GM12878 (cell line): Measurements from ENCODE around the gene KLHL35. TPM values are rescaled to one million over a fixed set of nuclear protein-coding genes. Genes with fewer than 3 reads are reported as not detected.

Experiments used
- ATAC-seq: fragments of 200-7000 bp; cut with Tn5 transposase; 3 replicates; pipeline ENCODE4 v1.9.1; 2020; ENCODE audit warnings: mild to moderate bottlenecking, moderate library complexity
- BruUV-seq: library from RNA; stranded (reverse); fragments of 400-500 nt; replicated peaks from 2 replicates; lab custom pipeline; 2021; lab: Mats Ljungman, UMichigan
- CTCF ChIA-PET: fragments of 300-600 bp; sonication (Branson Sonifier 250); formaldehyde crosslinking; extraction: SDS; loops from one replicate; lab custom pipeline; 2021; ENCODE audit warnings: inconsistent platforms; lab: Yijun Ruan, JAX
- POLR2A ChIA-PET: fragments of 350-600 bp; formaldehyde crosslinking; extraction: SDS; loops from one replicate; lab custom pipeline; 2021; ENCODE audit warnings: inconsistent platforms; lab: Charles Lee
- RAD21 ChIA-PET: fragments of 300-600 bp; sonication (Branson Sonifier 250); formaldehyde crosslinking; loops from one replicate; lab custom pipeline; 2023; ENCODE audit warnings: antibody characterized with exemption; ENCODE audit not compliant: unreplicated experiment; lab: Charles Lee
- SMC1A ChIA-PET: fragments of 300-600 bp; sonication (Branson Sonifier 250); formaldehyde crosslinking; loops from one replicate; lab custom pipeline; 2023; ENCODE audit not compliant: unreplicated experiment, uncharacterized antibody; lab: Charles Lee
- DNase-seq: peaks from one replicate; pipeline ENCODE4 v3.0.0-alpha.2; 2011; ENCODE audit warnings: low read depth, low spot score
- FAIRE-seq: peaks from 3 replicates; lab custom pipeline; 2011; peaks lifted over from hg19 to GRCh38; lab: Jason Lieb, UNC
- H2AFZ ChIP-seq: 2 replicates; pipeline ENCODE4 v1.6.0; 2011; ENCODE audit warnings: low read depth, low read length, control low read depth; ENCODE audit not compliant: control insufficient read depth
- H3K27ac ChIP-seq: 2 replicates; pipeline ENCODE4 v1.5.1; 2011; ENCODE audit warnings: control low read depth; ENCODE audit not compliant: control insufficient read depth, insufficient read depth
- H3K27me3 ChIP-seq, 2 experiments: replicated peaks in 1 of 2; 2 replicates each; pipeline versions ENCODE4 v1.6.0 to v1.6.1; 2011; ENCODE audit warnings: low read length in 1 of 2; ENCODE audit not compliant: control insufficient read depth in 2 of 2, insufficient read depth in 2 of 2
- H3K36me3 ChIP-seq, 2 experiments: 2 replicates each; pipeline ENCODE4 v1.5.1; 2011; ENCODE audit warnings: low read length in 1 of 2; ENCODE audit not compliant: control insufficient read depth in 2 of 2, insufficient read depth in 2 of 2
- H3K4me1 ChIP-seq: 2 replicates; pipeline ENCODE4 v1.6.1; 2011; ENCODE audit warnings: mild to moderate bottlenecking, low read length, moderate library complexity, mixed read lengths; ENCODE audit not compliant: control insufficient read depth, insufficient read depth
- H3K4me2 ChIP-seq: 2 replicates; pipeline ENCODE4 v1.6.0; 2011; ENCODE audit warnings: control low read depth; ENCODE audit not compliant: control insufficient read depth, insufficient read depth
- H3K4me3 ChIP-seq: fragments of 200-600 bp; sonication (generic); 2 replicates; pipeline ENCODE4 v1.5.1; 2016
- H3K79me2 ChIP-seq: 2 replicates; pipeline ENCODE4 v1.6.0; 2011; ENCODE audit warnings: low read length; ENCODE audit not compliant: control insufficient read depth, insufficient read depth
- H3K9ac ChIP-seq: 2 replicates; pipeline ENCODE4 v1.8.0; 2011; ENCODE audit warnings: low read length, control low read depth, mixed read lengths; ENCODE audit not compliant: control insufficient read depth, insufficient read depth
- H3K9me3 ChIP-seq: replicated peaks from 3 replicates; pipeline ENCODE4 v1.5.1; 2011; ENCODE audit warnings: mild to moderate bottlenecking, low read length; ENCODE audit not compliant: control insufficient read depth, insufficient read depth
- H4K20me1 ChIP-seq: 2 replicates; pipeline ENCODE4 v1.6.0; 2011; ENCODE audit not compliant: control insufficient read depth, insufficient read depth
- CREM ChIP-seq: IDR thresholded peaks from 2 replicates; pipeline ENCODE4 v1.6.1; 2014; ENCODE audit warnings: antibody characterized with exemption, low read depth
- HDAC6 ChIP-seq: fragments of 200-600 bp; sonication (generic); IDR thresholded peaks from one replicate; pipeline ENCODE4 v1.8.0; 2017; ENCODE audit warnings: antibody characterized with exemption; ENCODE audit not compliant: unreplicated experiment
- HDGF ChIP-seq: fragments of 450-650 bp; IDR thresholded peaks from 2 replicates; pipeline ENCODE4 v1.6.1; 2016; ENCODE audit warnings: antibody characterized with exemption
- MXI1 ChIP-seq: fragments of 150-350 bp; IDR thresholded peaks from 2 replicates; pipeline ENCODE4 v1.6.1; 2011; ENCODE audit warnings: low read depth, mild to moderate bottlenecking, inconsistent platforms, low read length, improper control_type of control experiment
- MYC ChIP-seq: IDR thresholded peaks from 2 replicates; pipeline ENCODE4 v1.6.1; 2011; ENCODE audit warnings: mild to moderate bottlenecking, low read length, moderate library complexity, inconsistent platforms; ENCODE audit not compliant: insufficient read depth, insufficient replicate concordance, insufficient read length, severe bottlenecking
- NR2C1 ChIP-seq: fragments of 450-650 bp; IDR thresholded peaks from 2 replicates; pipeline ENCODE4 v1.6.1; 2017; ENCODE audit warnings: antibody characterized with exemption, mild to moderate bottlenecking, moderate library complexity
- SMAD1 ChIP-seq: fragments of 450-650 bp; IDR thresholded peaks from 2 replicates; pipeline ENCODE4 v1.6.1; 2018; ENCODE audit warnings: mild to moderate bottlenecking, low read depth; ENCODE audit not compliant: partially characterized antibody
- SMC3 ChIP-seq: IDR thresholded peaks from 2 replicates; pipeline ENCODE4 v1.6.1; 2011; ENCODE audit warnings: low read length, improper control_type of control experiment, borderline replicate concordance
- SREBF1 ChIP-seq: IDR thresholded peaks from 2 replicates; pipeline ENCODE4 v1.6.1; 2012; ENCODE audit warnings: mild to moderate bottlenecking, low read length
- ZNF217 ChIP-seq: fragments of 450-650 bp; IDR thresholded peaks from 2 replicates; pipeline ENCODE4 v1.6.1; 2017; ENCODE audit warnings: antibody characterized with exemption, mild to moderate bottlenecking
- WGBS: methylation state at CpG from one replicate; pipeline ENCODE4 v1.1.6; 2016; ENCODE audit warnings: low lambda C conversion rate; ENCODE audit not compliant: insufficient replicate concordance, insufficient coverage; ENCODE audit errors: missing lambda C conversion rate; 5-methylcytosine and 5-hydroxymethylcytosine counted together
- in situ Hi-C: fragments of 300-500 bp; cut with MboI; formaldehyde crosslinking; loops from 9 replicates; pipeline ENCODE4 v1.14.3; 2018; ENCODE audit warnings: mixed read lengths
- intact Hi-C: fragments of 100-400 bp; cut with micrococcal nuclease; formaldehyde crosslinking; loops from one replicate; pipeline ENCODE4 v1.14.2; 2022; ENCODE audit not compliant: unreplicated experiment
- polyA plus RNA-seq, 11 experiments: library from polyadenylated mRNA; depleted of rRNA in 4 of 11; unstranded in 6 of 11; stranded (reverse) in 5 of 11; fragments of >200 nt; fragmentation: Nextera tagmentation in 4 of 11; fragmentation: Illumina TruSeq in 1 of 11; extraction: Ambion mirVana in 4 of 11; extraction: Trizol in 1 of 11; gene quantifications; 1 replicate in 1 of 11; 2 replicates in 10 of 11; pipeline versions ENCODE4 v1.2.1 to v1.2.3, GENCODE V29; 2011 to 2016; ENCODE audit warnings: inconsistent platforms in 2 of 11, missing spikeins in 2 of 11, low read depth in 1 of 11
- total RNA-seq, 4 experiments: library from RNA; depleted of rRNA in 3 of 4; stranded (reverse); fragments of >200 nt in 3 of 4; fragmentation: Illumina TruSeq in 1 of 4; extraction: Trizol in 1 of 4; gene quantifications; 2 replicates each; pipeline versions ENCODE4 v1.2.1 to v1.2.3, GENCODE V29; 2013 to 2021
- TF ChIP-seq, protein P1 (sequence below): fragments of 450-650 bp; IDR thresholded peaks from 2 replicates; pipeline ENCODE4 v1.6.1; 2018; ENCODE audit warnings: mild to moderate bottlenecking, low read depth, moderate library complexity; ENCODE audit not compliant: partially characterized antibody
- TF ChIP-seq, protein P2 (sequence below): fragments of 450-650 bp; formaldehyde crosslinking; IDR thresholded peaks from 2 replicates; pipeline ENCODE4 v1.5.0; 2022; ENCODE audit warnings: mild to moderate bottlenecking, missing genetic modification characterization

The KLHL35 gene
- total and polyA plus RNA-seq, 10 of the 15 experiments (the other 5 are each of a cell fraction or from before 2014, with no cell fraction given), result 0.04 to 0.34 (median 0.13) TPM; not detected in 1

- WGBS, result 78% methylated on average over 12 of the region's 12 CpGs
- ATAC-seq, result no peak
- Histone ChIP-seq H3K27ac (no peak overlapping the region), H3K9me3 (no peaks in the 10 kb centered on the region), H3K4me1 (peaks cover 10% of the 10 kb centered on the region), H3K36me3 (no peaks in the 10 kb centered on the region), H3K27me3 (no peaks in the 10 kb centered on the region), H4K20me1 (no peaks in the 10 kb centered on the region), H3K4me2 (no peak overlapping the region), H3K79me2 (no peaks in the 10 kb centered on the region), H3K9ac (no peak overlapping the region), H3K4me3 (no peak overlapping the region), H2AFZ (no peak overlapping the region)
- no peak for DNase-seq
- FAIRE-seq, result no peak
- CTCF ChIA-PET, result interaction anchor here (1.3 kb wide), 1 partner anchor 41 kb away, joined by 3 read pairs; no protein-coding TSS in a partner anchor
- SMC1A ChIA-PET, result no interaction called here
- no TSS peak for BruUV-seq
- POLR2A ChIA-PET, result no interaction called here
- intact Hi-C loops (no loop called here), in situ Hi-C loops (no loop called here)
- TF ChIP-seq, protein P1, sequence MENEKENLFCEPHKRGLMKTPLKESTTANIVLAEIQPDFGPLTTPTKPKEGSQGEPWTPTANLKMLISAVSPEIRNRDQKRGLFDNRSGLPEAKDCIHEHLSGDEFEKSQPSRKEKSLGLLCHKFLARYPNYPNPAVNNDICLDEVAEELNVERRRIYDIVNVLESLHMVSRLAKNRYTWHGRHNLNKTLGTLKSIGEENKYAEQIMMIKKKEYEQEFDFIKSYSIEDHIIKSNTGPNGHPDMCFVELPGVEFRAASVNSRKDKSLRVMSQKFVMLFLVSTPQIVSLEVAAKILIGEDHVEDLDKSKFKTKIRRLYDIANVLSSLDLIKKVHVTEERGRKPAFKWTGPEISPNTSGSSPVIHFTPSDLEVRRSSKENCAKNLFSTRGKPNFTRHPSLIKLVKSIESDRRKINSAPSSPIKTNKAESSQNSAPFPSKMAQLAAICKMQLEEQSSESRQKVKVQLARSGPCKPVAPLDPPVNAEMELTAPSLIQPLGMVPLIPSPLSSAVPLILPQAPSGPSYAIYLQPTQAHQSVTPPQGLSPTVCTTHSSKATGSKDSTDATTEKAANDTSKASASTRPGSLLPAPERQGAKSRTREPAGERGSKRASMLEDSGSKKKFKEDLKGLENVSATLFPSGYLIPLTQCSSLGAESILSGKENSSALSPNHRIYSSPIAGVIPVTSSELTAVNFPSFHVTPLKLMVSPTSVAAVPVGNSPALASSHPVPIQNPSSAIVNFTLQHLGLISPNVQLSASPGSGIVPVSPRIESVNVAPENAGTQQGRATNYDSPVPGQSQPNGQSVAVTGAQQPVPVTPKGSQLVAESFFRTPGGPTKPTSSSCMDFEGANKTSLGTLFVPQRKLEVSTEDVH, result no peak
- TF ChIP-seq MYC (no peak), HDGF (no peak), HDAC6 (no peak), CREM (no peak), SREBF1 (no peak), NR2C1 (no peak), SMC3 (no peak), SMAD1 (no peak), ZNF217 (no peak), MXI1 (no peak)
- TF ChIP-seq, protein P2, sequence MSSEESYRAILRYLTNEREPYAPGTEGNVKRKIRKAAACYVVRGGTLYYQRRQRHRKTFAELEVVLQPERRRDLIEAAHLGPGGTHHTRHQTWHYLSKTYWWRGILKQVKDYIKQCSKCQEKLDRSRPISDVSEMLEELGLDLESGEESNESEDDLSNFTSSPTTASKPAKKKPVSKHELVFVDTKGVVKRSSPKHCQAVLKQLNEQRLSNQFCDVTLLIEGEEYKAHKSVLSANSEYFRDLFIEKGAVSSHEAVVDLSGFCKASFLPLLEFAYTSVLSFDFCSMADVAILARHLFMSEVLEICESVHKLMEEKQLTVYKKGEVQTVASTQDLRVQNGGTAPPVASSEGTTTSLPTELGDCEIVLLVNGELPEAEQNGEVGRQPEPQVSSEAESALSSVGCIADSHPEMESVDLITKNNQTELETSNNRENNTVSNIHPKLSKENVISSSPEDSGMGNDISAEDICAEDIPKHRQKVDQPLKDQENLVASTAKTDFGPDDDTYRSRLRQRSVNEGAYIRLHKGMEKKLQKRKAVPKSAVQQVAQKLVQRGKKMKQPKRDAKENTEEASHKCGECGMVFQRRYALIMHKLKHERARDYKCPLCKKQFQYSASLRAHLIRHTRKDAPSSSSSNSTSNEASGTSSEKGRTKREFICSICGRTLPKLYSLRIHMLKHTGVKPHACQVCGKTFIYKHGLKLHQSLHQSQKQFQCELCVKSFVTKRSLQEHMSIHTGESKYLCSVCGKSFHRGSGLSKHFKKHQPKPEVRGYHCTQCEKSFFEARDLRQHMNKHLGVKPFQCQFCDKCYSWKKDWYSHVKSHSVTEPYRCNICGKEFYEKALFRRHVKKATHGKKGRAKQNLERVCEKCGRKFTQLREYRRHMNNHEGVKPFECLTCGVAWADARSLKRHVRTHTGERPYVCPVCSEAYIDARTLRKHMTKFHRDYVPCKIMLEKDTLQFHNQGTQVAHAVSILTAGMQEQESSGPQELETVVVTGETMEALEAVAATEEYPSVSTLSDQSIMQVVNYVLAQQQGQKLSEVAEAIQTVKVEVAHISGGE (CRISPR knock-in tag), result no peak
- RAD21 ChIA-PET, result no interaction called here
Observed at GRCh38 chr11:75481922-75482606, 49.1 kb upstream of the KLHL35 start.
